GM19328 (cell line): ENCODE measurements around the gene ANP32E.
A peak's percentile ranks its signal among the peaks of the same experiment; 100 is the strongest.

ENCODE experiments used
- ATAC-seq: cut with Tn5 transposase; IDR thresholded peaks from one replicate; pipeline ENCODE4 v1.9.1; 2021; ENCODE audit warnings: mild to moderate bottlenecking, moderate library complexity; ENCODE audit not compliant: unreplicated experiment

Gene ANP32E

GRCh38 chr1:150235852-150236613 lies at the start of gene ANP32E:
Gene ANP32E (minus strand): TSS chr1:150236112. CDS start chr1:150235786, 326 bp downstream.
- ATAC-seq: peak; percentile 86

GRCh38 chr1:150283260-150283659 lies 47.3 kb upstream of the ANP32E start:
- ATAC-seq: no peak

DNA sequence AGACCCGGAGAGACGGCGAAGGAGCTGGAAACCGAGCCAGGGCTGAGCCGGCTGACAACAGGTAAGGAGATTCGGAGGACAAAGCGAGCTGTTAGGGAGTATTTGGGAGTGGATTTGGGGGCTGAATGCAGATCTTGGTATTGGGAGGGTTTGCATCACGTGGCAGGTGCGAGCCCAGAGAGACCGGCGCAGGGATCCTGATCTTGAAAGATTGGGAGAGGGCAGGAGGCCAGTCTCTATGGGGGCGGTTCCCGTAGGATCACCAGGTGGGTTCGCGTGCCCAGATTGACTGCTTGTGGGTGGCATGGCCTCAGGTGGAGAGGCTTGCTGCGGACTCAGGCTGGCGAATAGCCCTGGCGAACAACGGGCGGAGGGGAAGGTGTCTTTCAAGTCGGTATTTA lies 46.6 kb upstream of the ANP32E start:
- no peak for ATAC-seq

DNA sequence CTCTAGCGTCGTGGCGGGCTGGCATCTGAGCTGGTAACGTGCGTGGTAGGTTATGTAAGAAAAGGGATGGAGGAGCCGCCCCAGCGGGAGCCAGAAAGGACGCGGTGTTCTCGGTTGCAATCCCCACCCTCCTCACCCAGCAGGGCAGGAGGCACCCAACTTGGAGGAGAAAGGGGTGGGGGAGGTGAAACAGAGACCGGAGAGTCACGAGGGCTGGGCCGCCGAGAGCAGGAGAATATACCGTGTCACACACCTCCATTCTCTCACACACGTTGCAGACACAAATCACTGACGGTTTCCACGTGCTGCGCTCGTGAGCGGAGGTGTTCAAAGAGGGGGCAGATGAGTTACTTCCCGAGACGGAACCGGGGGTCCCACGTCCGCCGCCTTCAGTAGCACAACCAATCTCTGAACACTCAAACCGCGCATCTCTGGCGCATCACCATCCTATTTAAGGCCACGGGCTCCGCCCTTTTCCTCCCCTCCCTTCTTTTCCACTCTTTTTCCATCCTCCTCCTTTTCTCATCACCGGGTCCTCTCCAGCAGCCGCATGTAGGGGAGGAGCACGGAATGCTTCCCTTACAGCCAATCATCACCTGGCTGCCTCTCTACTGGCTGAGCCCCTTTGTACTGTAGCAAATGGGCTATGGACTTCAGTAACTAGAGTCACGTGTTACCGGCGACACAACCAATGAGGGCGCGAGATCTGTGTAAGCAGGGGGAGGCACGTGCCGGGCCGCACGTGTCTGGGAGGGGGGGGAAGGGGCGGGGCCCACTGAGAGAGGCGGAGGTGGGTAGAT lies 46.0 kb upstream of the ANP32E start, which contains the start of gene CIART:
Gene CIART, plus strand, starts transcription at position 797 of the 800 bp plus-strand sequence. CDS start 714 bp downstream, outside the sequence.
- ATAC-seq: no peak

- no peak for ATAC-seq
Measured at GRCh38 chr1:150281221-150281757, 45.4 kb upstream of the ANP32E start.

DNA sequence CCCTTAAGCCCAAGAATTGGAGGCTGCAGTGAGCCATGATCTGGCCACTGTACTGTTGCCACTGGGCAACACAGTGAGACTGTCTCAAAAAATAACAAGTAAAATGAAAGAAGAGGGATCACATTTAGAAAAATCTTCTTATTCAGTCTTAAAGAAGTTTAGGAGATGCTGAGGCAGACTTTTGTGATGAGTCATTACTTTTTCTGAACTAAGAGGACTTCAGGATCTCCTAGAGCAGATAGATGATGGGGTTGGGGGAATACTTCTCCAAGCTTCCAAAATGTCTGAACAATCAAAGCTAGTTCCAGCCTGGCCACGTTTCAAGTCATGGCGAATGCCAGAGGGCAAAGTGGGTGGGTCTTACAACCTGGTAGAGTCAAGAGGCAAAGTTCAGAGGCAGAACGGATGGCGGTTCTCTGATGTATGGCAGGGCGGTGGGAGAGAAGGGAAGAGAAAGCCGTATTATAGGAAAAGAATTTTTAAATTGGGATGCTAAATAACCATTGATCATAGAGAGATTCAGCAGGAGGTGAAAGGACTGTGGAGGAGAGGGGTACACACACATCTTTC lies 44.3 kb upstream of the ANP32E start:
- no peak for ATAC-seq

DNA sequence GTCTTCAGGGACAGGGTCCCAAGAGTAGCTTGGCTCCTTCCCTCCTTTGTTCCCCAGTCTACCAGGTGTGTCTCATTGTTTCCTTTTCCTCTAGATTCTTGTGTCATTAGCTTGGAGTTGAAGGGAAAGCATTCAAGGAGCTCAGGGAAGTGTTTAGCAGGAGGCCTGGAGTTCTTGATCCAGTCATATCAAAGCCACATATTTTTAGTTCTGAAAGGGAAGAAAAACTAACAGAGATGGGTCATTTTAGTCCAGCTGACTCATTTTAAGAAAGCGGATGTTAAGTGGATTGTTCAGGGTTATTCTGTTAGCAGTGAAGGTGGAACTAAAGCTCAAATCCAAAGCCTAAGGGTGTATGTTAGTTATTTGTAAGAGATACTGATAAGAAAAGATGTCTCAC lies 37.4 kb upstream of the ANP32E start:
- no peak for ATAC-seq

GRCh38 chr1:150271291-150271959 lies 35.5 kb upstream of the ANP32E start:
- no peak for ATAC-seq

GRCh38 chr1:150269451-150269850 lies 33.5 kb upstream of the ANP32E start:
- no peak for ATAC-seq

DNA sequence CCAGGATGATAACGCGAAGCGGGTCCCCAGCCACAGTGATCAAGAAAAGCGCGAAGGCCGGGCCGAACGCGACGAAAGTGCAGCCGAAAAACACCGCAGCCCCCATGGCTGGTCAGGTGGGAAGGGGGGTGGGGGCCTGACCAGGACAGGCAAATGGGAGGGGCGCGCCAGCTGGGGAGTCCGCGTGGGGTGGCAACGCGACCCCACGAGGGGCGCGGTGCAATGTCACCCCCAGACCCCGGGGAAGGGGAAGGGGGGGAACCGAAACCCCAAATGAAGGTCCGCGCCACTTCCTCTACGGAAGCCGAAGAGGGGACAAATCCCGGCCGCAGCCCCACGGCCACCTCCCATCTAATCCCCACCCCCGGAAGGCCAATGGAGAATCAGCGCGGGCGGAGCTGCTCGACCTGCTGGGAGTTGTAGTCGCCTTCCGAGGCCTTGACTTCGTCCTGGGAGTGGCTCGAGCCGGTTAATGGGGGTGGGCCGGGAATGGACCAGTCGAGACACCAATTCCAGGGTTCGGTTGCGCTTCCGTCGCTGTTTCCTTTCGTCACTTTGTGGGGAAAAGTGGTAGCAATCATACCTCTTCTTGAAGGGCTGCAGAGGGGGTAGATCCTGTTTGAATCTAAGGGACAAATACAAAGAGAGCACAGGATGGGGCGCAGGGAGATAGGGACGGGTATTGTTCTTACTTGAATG lies 32.9 kb upstream of the ANP32E start, which contains the start of gene APH1A:
Gene APH1A, minus strand, starts transcription at position 312 of the 699 bp plus-strand sequence. Its CDS starts 206 bp downstream, at position 106.
- peak; percentile 83 for ATAC-seq

DNA sequence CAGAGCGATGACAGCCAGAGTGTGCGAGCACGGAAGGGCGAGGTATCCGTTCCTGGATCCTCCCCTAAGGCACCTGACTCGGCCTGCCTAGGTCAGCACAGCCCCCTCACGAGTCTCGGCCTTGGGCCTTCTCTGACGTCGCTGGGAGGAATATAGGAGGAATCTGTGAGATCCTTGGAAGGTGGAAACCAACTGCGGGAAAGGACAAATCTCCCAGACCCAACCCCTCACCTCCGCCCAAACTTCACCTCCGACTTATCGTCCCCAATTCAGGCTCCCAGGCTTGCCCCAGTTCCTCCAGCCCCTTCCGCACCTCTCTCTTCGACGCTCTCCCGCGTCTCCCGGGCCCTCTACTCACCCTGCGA lies 32.4 kb upstream of the ANP32E start:
- ATAC-seq: no peak

DNA sequence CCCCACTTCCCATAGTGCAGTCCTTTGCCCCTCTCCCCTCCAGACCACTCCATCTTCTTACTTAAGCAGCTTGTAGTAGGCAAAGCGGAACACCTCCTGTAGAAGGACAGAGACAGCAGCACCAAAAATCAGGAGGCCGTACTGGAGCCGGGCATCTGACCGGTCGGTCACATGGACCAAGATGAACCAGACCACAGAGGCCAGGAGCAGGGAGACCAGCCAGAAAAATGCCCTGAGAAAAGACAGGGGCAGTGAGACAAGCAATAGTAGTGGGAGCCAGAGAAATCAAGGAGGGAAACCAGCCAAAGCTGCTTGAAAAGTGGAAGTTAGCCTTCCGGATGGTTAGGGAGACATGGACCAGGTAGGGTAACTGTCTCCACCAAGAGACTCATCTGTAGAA lies 32.0 kb upstream of the ANP32E start:
- ATAC-seq: no peak

DNA sequence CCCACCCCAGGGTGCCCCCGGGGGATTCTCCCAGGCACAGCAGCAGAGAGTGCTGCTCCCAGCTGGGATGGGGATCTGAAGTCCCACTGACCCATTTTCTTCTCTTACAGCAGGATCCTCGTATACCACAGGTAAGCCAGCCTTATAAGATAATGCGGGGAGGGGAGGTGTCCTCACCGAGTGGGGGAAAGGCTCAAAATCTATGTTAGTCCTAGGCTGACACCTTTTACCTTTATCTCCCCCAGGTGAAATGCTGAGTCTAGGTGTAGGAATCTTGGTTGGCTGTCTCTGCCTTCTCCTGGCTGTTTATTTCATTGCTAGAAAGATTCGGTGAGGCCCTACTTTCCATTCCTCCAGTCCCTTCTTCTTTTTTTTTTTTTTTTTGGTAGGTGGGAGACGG lies 27.6 kb upstream of the ANP32E start:
- ATAC-seq: no peak

DNA sequence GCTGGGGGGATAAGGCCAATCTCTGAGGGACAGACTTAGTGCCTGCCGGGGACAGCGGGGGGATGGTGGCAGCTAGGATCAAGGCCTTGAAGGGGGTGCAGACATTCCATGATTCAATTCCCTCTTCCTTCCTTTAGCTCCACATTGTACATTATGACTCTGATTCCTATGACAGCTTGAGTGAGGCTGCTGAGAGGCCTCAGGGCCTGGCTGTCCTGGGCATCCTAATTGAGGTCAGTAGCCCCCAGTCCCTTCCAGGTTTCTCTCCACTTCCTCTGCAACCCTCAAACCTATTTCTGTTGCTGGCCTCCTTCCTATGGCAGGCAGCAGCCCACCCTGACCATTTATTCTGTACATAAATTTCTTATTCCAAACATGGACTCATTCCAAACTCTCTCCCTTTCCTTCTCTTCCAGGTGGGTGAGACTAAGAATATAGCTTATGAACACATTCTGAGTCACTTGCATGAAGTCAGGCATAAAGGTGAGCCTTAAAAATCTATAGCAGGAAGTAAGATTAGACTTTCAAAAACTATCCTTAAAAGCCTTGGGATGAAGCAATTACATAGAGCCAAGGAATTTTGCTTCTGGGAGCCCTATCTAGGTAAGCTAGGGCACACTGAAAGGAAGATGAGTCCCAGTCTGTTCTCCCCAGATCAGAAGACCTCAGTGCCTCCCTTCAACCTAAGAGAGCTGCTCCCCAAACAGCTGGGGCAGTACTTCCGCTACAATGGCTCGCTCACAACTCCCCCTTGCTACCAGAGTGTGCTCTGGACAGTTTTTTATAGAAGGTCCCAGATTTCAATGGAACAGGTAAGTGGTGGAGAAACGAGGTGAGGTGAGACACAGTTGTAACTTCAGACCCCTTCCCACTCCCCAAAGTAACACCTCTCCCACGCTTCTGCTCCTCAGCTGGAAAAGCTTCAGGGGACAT lies 26.7 kb upstream of the ANP32E start:
- ATAC-seq: no peak

- no peak for ATAC-seq
Measured at GRCh38 chr1:150261367-150261766, 25.5 kb upstream of the ANP32E start.

DNA sequence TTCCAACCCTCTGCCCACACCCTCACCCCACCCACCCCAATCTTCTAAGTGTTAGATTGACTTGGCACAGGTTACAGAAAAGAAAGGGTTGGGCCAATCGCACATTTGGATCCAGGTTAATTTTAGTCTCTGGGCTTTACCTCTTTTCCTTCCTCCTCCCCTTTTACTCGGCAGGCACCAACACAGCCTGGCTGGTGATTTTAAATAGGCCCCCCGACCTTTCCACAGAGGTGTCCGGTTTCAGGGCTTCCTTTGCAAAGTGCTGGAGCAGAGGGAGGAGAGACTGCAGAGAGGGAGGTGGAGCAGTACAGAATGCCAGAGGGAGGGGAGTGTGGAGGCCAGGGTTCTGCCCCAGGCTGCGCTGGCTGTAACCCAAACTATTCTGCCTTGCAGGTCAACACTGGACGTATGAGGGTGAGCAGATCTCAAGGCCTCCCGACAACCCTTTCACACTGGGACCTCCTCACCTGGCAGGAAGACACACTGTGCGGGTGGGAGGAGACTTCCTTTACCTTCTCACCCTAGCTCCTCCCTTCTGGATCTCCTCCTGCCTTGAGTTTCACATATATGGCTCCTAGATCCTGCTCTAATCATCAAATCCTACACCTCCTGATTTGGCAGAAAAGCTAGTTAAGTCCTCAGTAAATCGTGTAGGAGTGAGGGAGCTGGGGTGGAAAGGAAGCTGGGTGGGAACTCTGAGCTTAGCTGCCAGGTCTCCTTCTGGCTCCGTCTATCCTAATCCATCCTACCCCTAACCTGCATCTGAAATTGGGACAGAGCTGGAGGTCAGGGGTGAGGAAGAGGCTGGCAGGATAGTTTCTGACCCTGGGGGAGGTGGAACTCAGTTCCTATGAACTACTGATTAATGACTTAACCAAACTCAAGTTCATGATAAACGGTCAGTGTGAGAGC lies 24.1 kb upstream of the ANP32E start:
- no peak for ATAC-seq

DNA sequence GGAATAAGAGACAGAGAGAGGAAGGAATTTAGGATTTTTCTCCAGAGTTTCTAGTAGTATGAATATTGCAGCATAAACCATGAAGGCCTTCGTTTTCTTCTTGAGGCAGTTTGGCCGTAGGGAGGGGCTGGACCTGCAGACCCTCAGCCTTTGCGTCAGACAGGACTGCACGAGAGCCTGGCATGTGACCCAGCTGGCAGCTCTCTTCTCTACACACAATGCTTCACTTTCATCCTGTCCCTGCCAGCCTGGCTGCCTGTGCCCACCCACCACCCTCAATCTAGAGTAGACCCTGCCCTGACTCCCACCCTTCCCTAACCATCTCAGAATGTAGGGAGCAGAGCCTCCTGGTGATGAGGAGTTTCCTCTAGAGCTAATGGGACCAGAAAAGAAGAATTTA lies 23.3 kb upstream of the ANP32E start:
- no peak for ATAC-seq
